Skeletal muscle tissue (tissue), 5 donors: ENCODE results near the gene DPPA5. TPM values are rescaled to one million over a fixed set of nuclear protein-coding genes. Genes with fewer than 3 reads are reported as not detected.
"Not testable (repeated sequence)": the region's sequence is repeated elsewhere in the genome, so short reads cannot be mapped to it uniquely, and the experiment has no call there.

Source experiments
- H3K27ac ChIP-seq: one replicate; pipeline ENCODE4 v1.7.0; 2013; ENCODE audit warnings: mild to moderate bottlenecking, low read depth, low read length, inconsistent platforms
- H3K27me3 ChIP-seq, 3 donors: one replicate each; pipeline ENCODE4 v1.7.0; 2013; ENCODE audit warnings: low read length in 3 of 3; ENCODE audit not compliant: control insufficient read depth in 3 of 3, insufficient read depth in 3 of 3
- H3K36me3 ChIP-seq, 3 donors: one replicate each; pipeline ENCODE4 v1.7.0; 2013; ENCODE audit warnings: low read length in 3 of 3; ENCODE audit not compliant: control insufficient read depth in 3 of 3, insufficient read depth in 3 of 3
- H3K4me1 ChIP-seq, 3 donors: one replicate each; pipeline ENCODE4 v1.7.0; 2013; ENCODE audit warnings: low read length in 3 of 3, mild to moderate bottlenecking in 3 of 3; ENCODE audit not compliant: control insufficient read depth in 3 of 3, insufficient read depth in 3 of 3
- H3K4me3 ChIP-seq, 3 donors: one replicate each; pipeline ENCODE4 v1.7.0; 2013; ENCODE audit warnings: low read length in 3 of 3
- H3K9ac ChIP-seq, 3 donors: one replicate each; pipeline ENCODE4 v1.7.0; 2013; ENCODE audit warnings: low read length in 3 of 3, mild to moderate bottlenecking in 3 of 3, moderate library complexity in 2 of 3, low read depth in 1 of 3
- H3K9me3 ChIP-seq, 3 donors: one replicate each; pipeline ENCODE4 v1.7.0; 2013; ENCODE audit warnings: low read length in 3 of 3; ENCODE audit not compliant: control insufficient read depth in 3 of 3
- small RNA-seq: library from RNA; depleted of rRNA; stranded (forward); fragments of <200 nt; gene quantifications from one replicate; pipeline ENCODE3, GENCODE V24; 2014
- total RNA-seq: library from RNA; depleted of rRNA; stranded (reverse); fragments of >200 nt; gene quantifications from one replicate; pipeline ENCODE4 v1.2.3, GENCODE V29; 2014
- donor health status: Osteomylitis.

DPPA5 gene
- total RNA-seq, 1 donor from 2014 or later, result not detected

GRCh38 chr6:73309535-73309784 lies 44.6 kb downstream of the DPPA5 start:
- Histone ChIP-seq H3K27ac (no peak overlapping the region), H3K9ac (peak overlapping the region in 2 of 3 donors; percentile 59 to 62), H3K36me3 (no peaks in the 10 kb centered on the region), H3K9me3 (no peaks in the 10 kb centered on the region), H3K4me1 (peaks cover 8 to 12% (median 9%) of the 10 kb centered on the region in 3 donors), H3K4me3 (peak overlapping the region; percentile 73 to 83 (median 75)), H3K27me3 (peaks cover 11 to 16% (median 13%) of the 10 kb centered on the region in 3 donors)

- peaks cover 8 to 12% (median 9%) of the 10 kb centered on the region in 3 donors for H3K4me1 ChIP-seq
- no peaks in the 10 kb centered on the region for H3K36me3 ChIP-seq
- no peak overlapping the region for H3K27ac ChIP-seq
- no peaks in the 10 kb centered on the region for H3K9me3 ChIP-seq
- peaks cover 10 to 16% (median 13%) of the 10 kb centered on the region in 3 donors for H3K27me3 ChIP-seq
- H3K9ac ChIP-seq, result peak overlapping the region in 2 of 3 donors; percentile 59 to 62
- peak overlapping the region; percentile 73 to 83 (median 75) for H3K4me3 ChIP-seq
Measured at GRCh38 chr6:73308712-73309534, 45.2 kb downstream of the DPPA5 start.

GRCh38 chr6:73303773-73304172 lies 50.3 kb downstream of the DPPA5 start:
- H3K36me3 ChIP-seq, H3K4me1 ChIP-seq, H3K9ac ChIP-seq, H3K9me3 ChIP-seq, H3K27ac ChIP-seq, H3K4me3 ChIP-seq: not testable (repeated sequence)
- peaks cover 4 to 14% (median 10%) of the 10 kb centered on the region in 3 donors for H3K27me3 ChIP-seq

Small RNAs within 50 kb of the gene (small RNA-seq; reads per million reads assigned to genes)
- gene RPL39P3, result not detected

Other genes with a start within 250 kb of the DPPA5 start
- gene KHDC1L, start 128.8 kb downstream of the DPPA5 start, total RNA-seq, result not detected
- 2.6 TPM for gene KHDC1, start 91.1 kb downstream of the DPPA5 start, total RNA-seq
- not detected for gene KHDC3L, start 8.4 kb upstream of the DPPA5 start, total RNA-seq
- not detected for gene OOEP, start 15.6 kb upstream of the DPPA5 start, total RNA-seq
- gene DDX43, start 40.6 kb upstream of the DPPA5 start, total RNA-seq, result not detected
- gene CGAS, start 98.0 kb upstream of the DPPA5 start, total RNA-seq, result 7.3 TPM
- 25.6 TPM for gene MTO1, start 107.5 kb upstream of the DPPA5 start, total RNA-seq
- 25,587 TPM for gene EEF1A1, start 166.8 kb upstream of the DPPA5 start, total RNA-seq